Stimulated activated CD4-positive, alpha-beta T cell treated with anti-CD3 and anti-CD28 coated beads, Interleukin-1b, Interleukin-23, amount 100 ng/mL, for 48 hours (primary cell): Measurements from ENCODE around the gene NOTO.

Source experiments
- DNase-seq: peaks from one replicate; pipeline ENCODE4 v3.0.0-alpha.2; 2020

Gene NOTO

GRCh38 chr2:73235315-73236028 is 33.1 kb downstream of the NOTO start:
- DNase-seq = no peak

- no peak for DNase-seq
Observed at GRCh38 chr2:73237168-73237567, 34.8 kb downstream of the NOTO start.

- no peak for DNase-seq
Observed at GRCh38 chr2:73238149-73238548, 35.8 kb downstream of the NOTO start.

GRCh38 chr2:73238976-73239375 is 36.6 kb downstream of the NOTO start:
- DNase-seq = no peak

- no peak for DNase-seq
Observed at GRCh38 chr2:73239776-73240175, 37.4 kb downstream of the NOTO start.

- DNase-seq = no peak
Observed at GRCh38 chr2:73243884-73244570, 41.7 kb downstream of the NOTO start.

- no peak for DNase-seq
Observed at GRCh38 chr2:73244580-73244979, 42.2 kb downstream of the NOTO start.

- no peak for DNase-seq
Observed at GRCh38 chr2:73246850-73247249, 44.5 kb downstream of the NOTO start.

GRCh38 chr2:73249636-73250035 is 47.3 kb downstream of the NOTO start:
- no peak for DNase-seq

GRCh38 chr2:73250872-73251846 is 48.8 kb downstream of the NOTO start:
- no peak for DNase-seq

- DNase-seq = no peak
Observed at GRCh38 chr2:73252238-73253027, 50.1 kb downstream of the NOTO start.

- DNase-seq = no peak
Observed at GRCh38 chr2:73253400-73253799, 51.0 kb downstream of the NOTO start.

- DNase-seq = no peak
Observed at GRCh38 chr2:73253901-73254300, 51.5 kb downstream of the NOTO start.

GRCh38 chr2:73254343-73255006 is 52.1 kb downstream of the NOTO start:
- DNase-seq = no peak

- DNase-seq = no peak
Observed at GRCh38 chr2:73255007-73255644, 52.8 kb downstream of the NOTO start.

GRCh38 chr2:73255907-73256617 is 53.7 kb downstream of the NOTO start:
- no peak for DNase-seq

- DNase-seq = no peak
Observed at GRCh38 chr2:73256618-73256922, 54.2 kb downstream of the NOTO start.

- DNase-seq = no peak
Observed at GRCh38 chr2:73257021-73257420, 54.6 kb downstream of the NOTO start.

- no peak for DNase-seq
Observed at GRCh38 chr2:73257425-73258125, 55.2 kb downstream of the NOTO start.

GRCh38 chr2:73258186-73258912 is 56.0 kb downstream of the NOTO start:
- DNase-seq = no peak
